GM18909 (cell line): ENCODE results near the gene SLC25A11.

Experiments
- ATAC-seq: cut with Tn5 transposase; IDR thresholded peaks from one replicate; pipeline ENCODE4 v1.9.1; 2021; ENCODE audit warnings: mild to moderate bottlenecking; ENCODE audit not compliant: unreplicated experiment, poor library complexity

Gene SLC25A11

DNA sequence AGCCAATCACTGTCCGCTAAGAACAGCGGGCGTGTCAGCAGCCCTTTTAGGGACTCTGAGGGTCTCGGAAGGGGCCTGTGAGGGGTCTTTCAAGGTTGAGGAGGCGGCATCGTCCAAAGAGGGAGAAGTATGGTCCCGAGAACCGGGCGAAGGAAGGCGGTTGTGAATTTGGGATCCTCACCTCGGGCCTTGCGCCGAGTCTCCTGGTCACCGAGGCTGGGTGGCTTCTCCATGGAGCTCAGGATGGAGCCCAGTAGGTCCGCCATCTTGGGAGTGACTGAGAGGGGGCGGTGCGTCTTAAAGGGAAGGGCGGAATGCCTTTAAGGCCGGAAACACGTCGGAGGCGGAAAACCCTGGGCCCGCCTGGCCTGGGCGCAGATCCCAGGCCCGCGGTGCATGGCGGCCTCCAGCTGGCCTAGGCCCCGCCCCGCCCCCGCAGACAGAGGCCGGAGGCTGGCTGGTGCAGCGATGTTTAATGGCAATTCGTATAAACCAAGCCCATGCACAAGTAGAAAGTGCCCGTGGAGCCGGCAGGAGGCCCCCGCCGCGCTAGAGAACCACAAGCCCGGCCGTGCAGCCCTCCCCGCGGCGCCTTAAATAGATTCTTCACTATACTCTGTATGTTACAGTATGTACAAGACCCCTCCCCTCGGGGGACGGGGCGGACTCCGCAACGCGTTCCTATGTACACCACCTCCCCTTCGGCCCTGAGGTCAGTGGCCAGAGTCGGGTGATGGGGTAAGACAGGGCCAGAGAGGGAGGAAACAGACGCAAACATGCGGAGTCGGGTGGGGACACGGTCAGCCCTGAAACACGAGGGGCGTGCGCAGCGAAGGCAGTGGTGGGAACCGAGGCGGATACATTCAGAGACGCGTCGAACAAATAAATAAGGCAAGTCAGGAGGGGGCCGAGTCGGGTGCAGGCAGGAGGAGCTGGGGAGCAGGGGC, 28.0 kb upstream of the SLC25A11 start, which contains the start of gene SPAG7:
Gene SPAG7, minus strand, starts transcription at position 279 of the 947 bp plus-strand sequence. Its CDS starts 13 bp downstream, at position 266.
- ATAC-seq = peak; percentile 67

DNA sequence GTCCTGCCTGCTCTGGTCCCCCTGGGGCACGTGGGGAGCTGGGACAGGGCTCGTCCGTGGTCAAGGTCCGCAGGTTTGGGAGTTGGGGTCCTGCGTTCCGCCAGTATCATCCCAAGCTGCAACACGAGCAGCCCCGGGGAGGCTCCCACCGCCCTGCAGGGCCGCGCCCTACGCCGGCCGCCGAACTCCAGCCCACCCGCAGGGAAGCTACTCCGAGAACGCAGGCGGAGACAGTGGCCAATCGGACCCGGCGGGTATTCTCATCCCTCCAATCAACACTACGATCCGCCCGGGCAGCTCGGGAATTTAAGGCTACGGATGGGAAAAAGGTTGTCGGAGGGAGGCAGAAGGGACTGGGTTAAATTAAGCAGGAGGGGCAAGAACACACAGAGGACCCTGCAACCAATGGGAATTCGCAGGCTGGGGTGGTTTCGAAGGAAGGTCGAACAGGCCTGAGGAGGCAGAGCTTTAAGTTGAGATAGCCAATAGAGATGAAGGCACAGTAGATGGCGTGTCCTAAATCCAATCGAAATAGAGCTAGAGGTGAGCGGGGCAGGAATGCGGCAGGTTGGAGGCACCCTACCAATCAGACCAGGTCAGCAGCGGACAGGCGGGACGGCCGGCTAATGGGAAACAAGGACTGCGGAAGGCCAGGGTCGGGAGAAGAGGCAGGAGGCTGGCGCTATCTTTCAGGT, 27.1 kb upstream of the SLC25A11 start:
- ATAC-seq = peak; percentile 83

GRCh38 chr17:4965311-4965986, 25.6 kb upstream of the SLC25A11 start:
- ATAC-seq = no peak

GRCh38 chr17:4960279-4960922, 20.6 kb upstream of the SLC25A11 start:
- ATAC-seq = no peak

GRCh38 chr17:4959261-4959965, 19.6 kb upstream of the SLC25A11 start:
- no peak for ATAC-seq

GRCh38 chr17:4958102-4958501, 18.3 kb upstream of the SLC25A11 start:
- no peak for ATAC-seq

- no peak for ATAC-seq
Observed at GRCh38 chr17:4956493-4957061, 16.7 kb upstream of the SLC25A11 start.

DNA sequence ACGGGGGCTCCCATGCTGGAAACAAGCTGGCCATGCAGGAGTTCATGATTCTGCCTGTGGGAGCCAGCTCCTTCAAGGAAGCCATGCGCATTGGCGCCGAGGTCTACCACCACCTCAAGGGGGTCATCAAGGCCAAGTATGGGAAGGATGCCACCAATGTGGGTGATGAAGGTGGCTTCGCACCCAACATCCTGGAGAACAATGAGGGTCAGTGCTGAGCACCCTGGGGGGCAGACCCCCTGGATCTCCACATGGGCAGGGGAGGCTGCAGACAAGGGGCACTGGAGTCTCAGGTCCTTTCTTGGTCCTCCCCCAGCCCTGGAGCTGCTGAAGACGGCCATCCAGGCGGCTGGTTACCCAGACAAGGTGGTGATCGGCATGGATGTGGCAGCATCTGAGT, 15.2 kb upstream of the SLC25A11 start:
- no peak for ATAC-seq

DNA sequence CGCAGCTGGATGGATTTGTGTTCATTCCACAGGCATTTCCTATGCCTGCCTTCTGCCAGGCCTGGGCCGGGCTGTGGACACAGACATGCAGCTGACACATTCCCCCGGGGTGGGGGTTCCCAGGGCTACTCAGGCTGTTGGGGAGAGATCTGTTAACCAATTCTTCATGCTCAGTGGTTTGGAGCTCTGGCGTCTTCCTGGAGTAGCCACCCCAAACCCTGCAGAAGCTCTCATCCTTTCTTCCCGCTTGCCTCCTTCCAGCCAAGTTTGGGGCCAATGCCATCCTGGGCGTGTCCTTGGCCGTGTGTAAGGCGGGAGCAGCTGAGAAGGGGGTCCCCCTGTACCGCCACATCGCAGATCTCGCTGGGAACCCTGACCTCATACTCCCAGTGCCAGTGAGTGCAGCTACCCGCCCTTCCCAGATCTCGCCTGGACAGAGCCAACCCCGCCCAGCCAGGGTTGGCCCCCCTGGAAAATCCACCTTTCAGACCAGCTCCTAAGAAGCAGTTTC, 13.7 kb upstream of the SLC25A11 start:
- no peak for ATAC-seq

DNA sequence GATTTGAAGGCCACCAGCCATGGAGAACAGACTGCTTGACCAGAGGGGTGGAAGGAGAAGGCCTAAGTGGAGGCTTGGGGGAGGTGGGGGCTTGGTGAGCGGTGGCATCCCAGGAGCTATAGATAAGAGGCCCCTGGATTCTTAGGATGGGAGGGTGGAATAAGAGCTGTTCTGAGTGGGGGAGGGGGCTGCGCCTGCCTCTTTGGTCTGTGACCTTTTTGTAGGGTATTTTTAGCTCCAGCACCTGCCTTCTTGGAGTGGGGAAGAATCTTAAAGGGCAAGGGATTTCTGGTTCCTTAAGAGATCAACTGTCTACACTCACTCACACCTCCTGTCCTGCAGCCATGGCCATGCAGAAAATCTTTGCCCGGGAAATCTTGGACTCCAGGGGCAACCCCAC, 11.6 kb upstream of the SLC25A11 start:
- ATAC-seq = no peak

- no peak for ATAC-seq
Observed at GRCh38 chr17:4950746-4951204, 10.9 kb upstream of the SLC25A11 start, which contains the start of gene ENO3. TSS of gene ENO3 (plus strand) at chr17:4951119. CDS start at chr17:4951830, 711 bp downstream.

GRCh38 chr17:4950075-4950745, 10.4 kb upstream of the SLC25A11 start:
- peak; percentile 7 for ATAC-seq

GRCh38 chr17:4949321-4950074, 9.7 kb upstream of the SLC25A11 start:
- peak; percentile 39 for ATAC-seq

GRCh38 chr17:4948931-4949320, 9.1 kb upstream of the SLC25A11 start:
- peak; percentile 37 for ATAC-seq

DNA sequence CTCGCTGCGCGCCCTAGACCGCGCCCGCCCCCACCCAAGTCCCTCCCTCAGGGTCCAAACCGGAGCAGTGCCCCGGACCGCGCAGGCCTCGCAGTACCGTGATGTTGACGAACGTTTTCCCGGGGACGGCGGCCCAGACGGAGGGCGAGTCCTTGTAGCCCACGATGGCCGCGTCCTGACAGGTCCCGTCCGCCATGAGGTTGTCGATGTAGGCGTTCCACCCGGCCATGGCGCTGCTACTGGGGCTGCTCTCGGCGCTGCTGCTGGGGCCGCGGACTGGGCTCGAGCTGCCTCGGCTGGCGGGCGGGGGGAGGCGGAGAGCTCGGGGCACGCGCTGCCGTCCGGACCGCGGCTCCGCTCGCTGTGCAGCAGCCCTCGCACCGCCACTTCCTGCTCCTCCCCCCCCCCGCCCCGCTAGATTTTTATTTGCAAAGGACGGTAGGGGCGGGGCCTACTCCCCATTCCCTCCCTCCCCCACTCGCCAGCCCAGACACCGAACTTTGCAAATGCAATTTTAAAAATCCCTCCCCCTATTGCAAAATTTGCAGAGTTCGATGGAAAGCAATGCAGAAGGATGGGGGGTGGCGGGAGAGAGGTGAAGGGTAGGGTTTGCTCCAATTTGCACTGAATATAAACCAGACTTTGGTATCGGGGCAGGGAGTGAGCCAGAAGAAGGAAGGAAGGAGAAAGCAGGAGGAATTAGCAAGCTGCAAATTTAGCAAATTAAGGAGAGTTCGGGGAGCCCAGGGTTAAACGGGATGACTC, 8.5 kb upstream of the SLC25A11 start, which contains the start of gene PFN1:
Gene PFN1, minus strand, starts transcription at position 365 of the 765 bp plus-strand sequence. Its CDS starts 136 bp downstream, at position 229.
- ATAC-seq = peak; percentile 23

DNA sequence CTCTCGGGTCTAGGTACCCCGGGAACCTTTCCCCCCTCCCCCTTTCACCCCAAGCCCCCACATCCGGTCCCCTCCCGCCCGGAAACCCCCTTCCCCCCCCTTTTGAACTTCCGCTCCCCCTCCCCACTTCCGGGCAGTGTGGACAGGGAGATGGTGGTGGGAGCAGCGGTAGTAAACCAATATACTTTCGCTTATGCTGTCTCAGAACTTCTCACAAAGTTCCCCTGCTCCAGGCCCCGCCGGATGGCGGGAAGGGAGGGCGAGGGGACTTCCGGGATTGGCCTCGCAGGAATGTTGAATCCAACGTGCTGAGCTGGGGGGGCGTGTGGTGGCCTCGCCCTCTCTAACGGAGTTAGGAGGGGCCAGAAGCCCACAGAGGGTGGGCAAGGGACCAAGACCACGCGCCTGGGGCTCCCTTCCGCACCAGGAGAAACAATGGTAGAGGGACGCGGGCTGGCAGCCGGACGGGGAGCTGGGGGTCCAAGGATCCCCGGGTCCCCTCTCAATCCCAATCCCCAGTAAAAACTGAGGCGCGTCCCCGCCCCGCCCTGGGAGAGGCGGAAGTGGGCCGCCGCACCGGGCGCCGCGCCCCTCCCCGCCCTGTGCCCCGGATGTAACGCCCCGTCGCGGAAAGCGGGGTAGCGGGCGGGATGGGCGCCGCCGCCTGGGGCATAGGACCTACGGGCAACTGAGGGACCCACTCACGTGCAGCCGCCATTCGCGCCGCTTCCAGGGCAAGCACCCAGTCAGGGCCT, 7.7 kb upstream of the SLC25A11 start:
- ATAC-seq = peak; percentile 17
